ENCODE results near the gene HIPK2.

DNA sequence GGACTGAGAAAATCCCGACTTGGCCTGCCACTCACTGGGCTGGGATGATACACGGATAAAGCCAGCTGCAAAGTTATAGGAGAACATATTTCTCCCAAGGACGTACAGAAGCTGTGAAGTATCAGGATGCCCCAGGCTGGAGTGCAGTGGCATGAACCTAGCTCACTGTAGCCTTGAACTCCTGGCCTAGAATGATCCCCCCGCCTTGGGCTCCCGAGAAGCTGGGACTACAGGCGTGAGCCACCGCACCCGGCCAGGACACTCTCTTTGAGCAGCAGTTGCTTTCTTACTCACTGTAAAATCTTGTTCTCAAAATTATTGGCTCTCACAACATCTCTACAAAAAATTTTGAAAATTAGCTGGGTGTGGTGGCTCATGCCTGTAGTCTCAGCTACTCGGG is 203.9 kb downstream of the HIPK2 start:
- TF ChIP-seq CTCF (IDR thresholded peaks at IDR 0.05), result no peak
- no peak for TF ChIP-seq POLR2A (IDR thresholded peaks at IDR 0.05)
